Ascending aorta (tissue), 2 donors: ENCODE data around the gene ENTPD6. TPM values are rescaled to one million over a fixed set of nuclear protein-coding genes. Genes with fewer than 3 reads are reported as not detected.

Experiments
- DNase-seq, 2 donors: peaks; one replicate each; pipeline ENCODE4 v3.0.0-alpha.2; 2019; ENCODE audit warnings: low spot score in 2 of 2
- H3K27ac ChIP-seq, 2 donors: fragments of 200-600 bp; sonication (generic); one replicate each; pipeline ENCODE4 v1.5.1; 2016 to 2017; ENCODE audit warnings: mild to moderate bottlenecking in 1 of 2
- H3K27me3 ChIP-seq: fragments of 200-600 bp; sonication (generic); one replicate; pipeline ENCODE4 v1.5.1; 2017
- H3K36me3 ChIP-seq, 2 donors: fragments of 200-600 bp; sonication (generic); one replicate each; pipeline ENCODE4 v1.5.1; 2016
- H3K4me1 ChIP-seq, 2 donors: fragments of 200-600 bp; sonication (generic); one replicate each; pipeline ENCODE4 v1.5.1; 2016 to 2017; ENCODE audit warnings: mild to moderate bottlenecking in 1 of 2
- H3K4me3 ChIP-seq, 2 donors: fragments of 200-600 bp; sonication (generic); one replicate each; pipeline ENCODE4 v1.5.1; 2016 to 2017; ENCODE audit warnings: mild to moderate bottlenecking in 1 of 2
- H3K9me3 ChIP-seq, 2 donors: fragments of 200-600 bp; sonication (generic); one replicate each; pipeline ENCODE4 v1.5.1; 2016
- CTCF ChIP-seq, 3 experiments: fragments of 200-600 bp in 2 of 3; fragments of 450-650 bp in 1 of 3; sonication (generic) in 2 of 3; IDR thresholded peaks; one replicate each; pipeline ENCODE4 v1.5.1; 2016 to 2019; ENCODE audit warnings: antibody characterized with exemption in 3 of 3, mild to moderate bottlenecking in 1 of 3, moderate library complexity in 1 of 3
- intact Hi-C: fragments of 100-400 bp; cut with DNase I; formaldehyde crosslinking; loops from one replicate; pipeline ENCODE4 v1.15.1; 2023
- total RNA-seq: library from RNA; depleted of rRNA; stranded (reverse); fragments of >200 nt; gene quantifications from one replicate; pipeline ENCODE4 v1.1.0, GENCODE V29; 2016

ENTPD6 gene
- total RNA-seq, 1 donor from 2014 or later = 66.5 TPM

DNA sequence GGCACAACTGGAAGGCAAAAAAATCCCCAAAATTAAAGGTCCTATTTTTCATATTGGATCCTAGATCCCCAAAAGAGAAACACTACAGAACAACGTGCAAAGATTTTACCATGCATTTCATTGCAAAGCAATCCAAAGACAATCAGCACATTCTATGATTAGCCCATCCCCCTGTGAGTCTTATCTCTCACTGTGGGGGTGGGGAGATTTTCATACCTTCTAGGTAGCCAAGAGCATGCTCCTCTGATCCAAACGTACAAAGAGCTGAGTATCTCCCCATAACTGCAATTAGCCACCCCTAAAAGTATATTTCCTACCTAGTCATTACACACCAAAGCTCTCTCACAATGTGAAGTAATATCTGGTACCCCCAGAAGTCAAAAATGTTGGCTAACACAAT, 22.2 kb upstream of the ENTPD6 start:
- H3K27ac ChIP-seq = no peak overlapping the region
- H3K36me3 ChIP-seq = no peaks in the 10 kb centered on the region
- H3K27me3 ChIP-seq = no peaks in the 10 kb centered on the region
- intact Hi-C loops = no loop called here
- no peaks in the 10 kb centered on the region for H3K4me1 ChIP-seq
- no peak overlapping the region for H3K4me3 ChIP-seq
- no peak for TF ChIP-seq CTCF (IDR thresholded peaks at IDR 0.05)
- no peaks in the 10 kb centered on the region for H3K9me3 ChIP-seq
- DNase-seq = no peak

- TF ChIP-seq CTCF (IDR thresholded peaks at IDR 0.05) = no peak
- DNase-seq = no peak
- Histone ChIP-seq H3K27ac (no peak overlapping the region), H3K4me1 (peaks cover 0 to 4% of the 10 kb centered on the region in 2 donors), H3K36me3 (no peaks in the 10 kb centered on the region), H3K4me3 (no peak overlapping the region), H3K27me3 (no peaks in the 10 kb centered on the region), H3K9me3 (no peaks in the 10 kb centered on the region)
- intact Hi-C loops = no loop called here
Measured at GRCh38 chr20:25173886-25174308, 21.6 kb upstream of the ENTPD6 start.

DNA sequence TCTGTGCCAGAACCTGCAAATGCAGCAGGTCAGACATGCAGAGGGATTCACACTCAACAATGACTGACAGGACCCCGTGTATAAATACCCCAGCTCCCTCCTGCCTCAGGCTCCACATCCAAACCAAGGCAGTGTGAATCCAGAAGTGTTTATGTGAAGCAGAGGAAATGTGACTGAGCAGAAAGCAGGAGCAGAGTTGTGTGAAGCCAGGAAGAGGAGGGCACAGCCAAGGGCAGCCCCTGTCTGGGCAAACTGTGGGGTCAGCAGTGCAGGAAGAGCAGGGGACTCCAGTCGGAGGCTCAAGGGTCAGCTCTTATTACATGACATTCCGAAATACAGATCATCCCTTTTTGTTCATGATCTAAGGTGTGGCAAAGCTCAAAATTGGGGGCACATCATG, 19.3 kb upstream of the ENTPD6 start:
- no peaks in the 10 kb centered on the region for H3K9me3 ChIP-seq
- no peak overlapping the region for H3K27ac ChIP-seq
- H3K27me3 ChIP-seq = no peaks in the 10 kb centered on the region
- peaks cover 0 to 4% of the 10 kb centered on the region in 2 donors for H3K4me1 ChIP-seq
- no peak overlapping the region for H3K4me3 ChIP-seq
- H3K36me3 ChIP-seq = no peaks in the 10 kb centered on the region
- TF ChIP-seq CTCF (IDR thresholded peaks at IDR 0.05) = no peak
- intact Hi-C loops = loop anchor here (5.0 kb wide), 1 partner anchor 216 kb away; the partner anchor contains the start of gene ABHD12
- no peak for DNase-seq

DNA sequence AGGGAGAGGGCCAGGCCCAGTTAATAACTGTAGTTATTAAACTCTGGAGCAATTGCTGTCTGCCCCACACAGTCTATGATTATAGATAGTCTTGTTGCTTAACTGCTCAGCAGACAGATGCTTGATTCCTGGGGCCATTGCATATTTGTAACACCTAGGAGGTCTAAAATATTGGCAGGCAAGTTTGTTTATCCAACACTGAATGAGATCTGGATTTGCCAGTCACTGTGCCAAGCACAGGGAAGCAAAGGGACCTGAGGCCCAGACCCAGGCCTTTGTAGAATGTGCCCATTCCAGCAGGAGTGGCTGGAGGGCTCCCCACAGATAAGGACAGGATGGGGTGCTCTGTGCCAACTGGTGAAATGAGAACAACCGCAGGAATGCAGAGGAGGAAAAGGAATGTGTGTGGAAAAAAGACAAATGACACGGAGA, 17.6 kb upstream of the ENTPD6 start:
- H3K4me3 ChIP-seq = no peak overlapping the region
- no peak for DNase-seq
- no peak for TF ChIP-seq CTCF (IDR thresholded peaks at IDR 0.05)
- H3K9me3 ChIP-seq = no peaks in the 10 kb centered on the region
- H3K27me3 ChIP-seq = no peaks in the 10 kb centered on the region
- no peaks in the 10 kb centered on the region for H3K36me3 ChIP-seq
- H3K4me1 ChIP-seq = peaks cover 0 to 4% of the 10 kb centered on the region in 2 donors
- H3K27ac ChIP-seq = no peak overlapping the region
- intact Hi-C loops = loop anchor here (2.0 to 5.0 kb wide), 4 partner anchors 41 to 214 kb away; partner anchors contain the start of gene ABHD12

GRCh38 chr20:25178563-25179438, 16.7 kb upstream of the ENTPD6 start:
- no peaks in the 10 kb centered on the region for H3K27me3 ChIP-seq
- no peaks in the 10 kb centered on the region for H3K36me3 ChIP-seq
- peak; percentile 52 to 76 (median 67) for TF ChIP-seq CTCF (IDR thresholded peaks at IDR 0.05)
- no peaks in the 10 kb centered on the region for H3K9me3 ChIP-seq
- H3K4me3 ChIP-seq = no peak overlapping the region
- intact Hi-C loops = loop anchor here (1.0 to 5.0 kb wide), 5 partner anchors 42 to 214 kb away; partner anchors contain the start of gene ABHD12
- H3K27ac ChIP-seq = peak overlapping the region; percentile 9 to 22
- peak in 1 of 2 donors; percentile 71 for DNase-seq
- H3K4me1 ChIP-seq = peaks cover 0 to 4% of the 10 kb centered on the region in 2 donors
